ENCODE data around the gene ANKRD44. TPM values are rescaled to one million over a fixed set of nuclear protein-coding genes. Genes with fewer than 3 reads are reported as not detected.

Gene ANKRD44
- total RNA-seq, 1 experiment from 2014 or later = 2.4 TPM

GRCh38 chr2:197278799-197279763 is 31.5 kb downstream of the ANKRD44 start:
- H2AFZ ChIP-seq (ENCODE audit: low read length) = no peak overlapping the region
- DNase-seq = no peak
- H4K20me1 ChIP-seq (ENCODE audit: low read length) = no peaks in the 10 kb centered on the region
- no peak for ATAC-seq
- H3K36me3 ChIP-seq (ENCODE audit: low read depth, low read length) = no peaks in the 10 kb centered on the region
- BruUV-seq (replicated peaks) = no TSS peak
- no peaks in the 10 kb centered on the region for H3K79me2 ChIP-seq (ENCODE audit: low read length)
- TF ChIP-seq, protein P1, sequence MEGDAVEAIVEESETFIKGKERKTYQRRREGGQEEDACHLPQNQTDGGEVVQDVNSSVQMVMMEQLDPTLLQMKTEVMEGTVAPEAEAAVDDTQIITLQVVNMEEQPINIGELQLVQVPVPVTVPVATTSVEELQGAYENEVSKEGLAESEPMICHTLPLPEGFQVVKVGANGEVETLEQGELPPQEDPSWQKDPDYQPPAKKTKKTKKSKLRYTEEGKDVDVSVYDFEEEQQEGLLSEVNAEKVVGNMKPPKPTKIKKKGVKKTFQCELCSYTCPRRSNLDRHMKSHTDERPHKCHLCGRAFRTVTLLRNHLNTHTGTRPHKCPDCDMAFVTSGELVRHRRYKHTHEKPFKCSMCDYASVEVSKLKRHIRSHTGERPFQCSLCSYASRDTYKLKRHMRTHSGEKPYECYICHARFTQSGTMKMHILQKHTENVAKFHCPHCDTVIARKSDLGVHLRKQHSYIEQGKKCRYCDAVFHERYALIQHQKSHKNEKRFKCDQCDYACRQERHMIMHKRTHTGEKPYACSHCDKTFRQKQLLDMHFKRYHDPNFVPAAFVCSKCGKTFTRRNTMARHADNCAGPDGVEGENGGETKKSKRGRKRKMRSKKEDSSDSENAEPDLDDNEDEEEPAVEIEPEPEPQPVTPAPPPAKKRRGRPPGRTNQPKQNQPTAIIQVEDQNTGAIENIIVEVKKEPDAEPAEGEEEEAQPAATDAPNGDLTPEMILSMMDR (conservative IDR thresholded peaks at IDR 0.05; ENCODE audit: low read depth, low read length) = no peak
- TF ChIP-seq EZH2phosphoT487 (IDR thresholded peaks at IDR 0.05; ENCODE audit: borderline replicate concordance, low read length) (no peak), EZH2 (IDR thresholded peaks at IDR 0.05; ENCODE audit: low read length, unreplicated experiment) (no peak)
- H3K4me3 ChIP-seq (ENCODE audit: low read length) = no peak overlapping the region
- H3K9me3 ChIP-seq (ENCODE audit: low read length) = no peaks in the 10 kb centered on the region
- H3K9ac ChIP-seq (ENCODE audit: low read length) = no peak overlapping the region
- intact Hi-C loops (cut with micrococcal nuclease) = no loop called here
- H3F3A ChIP-seq (ENCODE audit: low read length, unreplicated experiment) = no peaks in the 10 kb centered on the region
- H3K4me1 ChIP-seq (ENCODE audit: insufficient read depth, low read length) = no peaks in the 10 kb centered on the region
- no peaks in the 10 kb centered on the region for H3K9me2 ChIP-seq (replicated peaks; ENCODE audit: low read length)
- POLR2A ChIA-PET (ENCODE audit: unreplicated experiment) = no interaction called here
- CTCF ChIA-PET = no interaction called here
- H3K4me2 ChIP-seq (ENCODE audit: low read length) = no peak overlapping the region
- H3K27ac ChIP-seq (ENCODE audit: low read length) = no peak overlapping the region
- H3K27me3 ChIP-seq (ENCODE audit: low read length) = no peaks in the 10 kb centered on the region

DNA sequence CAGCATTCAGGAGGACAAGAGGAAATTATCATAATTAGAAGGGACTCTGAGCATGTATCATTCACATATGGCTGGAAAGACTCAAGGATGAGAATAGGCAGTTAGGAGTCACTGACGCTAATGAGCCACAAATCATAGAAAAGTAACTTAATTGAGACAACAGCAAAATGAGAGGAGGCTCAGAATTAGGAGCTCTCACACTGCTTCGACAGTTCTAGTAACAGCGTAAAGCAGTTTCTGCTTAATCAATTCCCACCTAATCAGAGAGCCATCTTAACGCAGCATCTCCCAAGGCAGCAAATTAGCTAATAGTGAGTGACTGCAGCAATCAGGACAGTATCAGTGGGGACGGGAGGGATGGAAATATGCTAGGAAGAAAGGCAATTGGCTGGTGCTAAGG is 32.8 kb downstream of the ANKRD44 start:
- no peaks in the 10 kb centered on the region for H3K27me3 ChIP-seq (ENCODE audit: low read length)
- intact Hi-C loops (cut with micrococcal nuclease) = no loop called here
- TF ChIP-seq EZH2 (IDR thresholded peaks at IDR 0.05; ENCODE audit: low read length, unreplicated experiment) = no peak
- TF ChIP-seq, protein P1 (conservative IDR thresholded peaks at IDR 0.05; ENCODE audit: low read depth, low read length) = no peak
- no peak overlapping the region for H3K9ac ChIP-seq (ENCODE audit: low read length)
- no peaks in the 10 kb centered on the region for H3K36me3 ChIP-seq (ENCODE audit: low read depth, low read length)
- H3K9me2 ChIP-seq (replicated peaks; ENCODE audit: low read length) = no peaks in the 10 kb centered on the region
- no peak for ATAC-seq
- no peaks in the 10 kb centered on the region for H3K4me1 ChIP-seq (ENCODE audit: insufficient read depth, low read length)
- DNase-seq = no peak
- H3K9me3 ChIP-seq (ENCODE audit: low read length) = no peaks in the 10 kb centered on the region
- H2AFZ ChIP-seq (ENCODE audit: low read length) = no peak overlapping the region
- CTCF ChIA-PET = no interaction called here
- H3K79me2 ChIP-seq (ENCODE audit: low read length) = no peaks in the 10 kb centered on the region
- no peaks in the 10 kb centered on the region for H4K20me1 ChIP-seq (ENCODE audit: low read length)
- H3K4me2 ChIP-seq (ENCODE audit: low read length) = no peak overlapping the region
- H3K27ac ChIP-seq (ENCODE audit: low read length) = no peak overlapping the region
- no peaks in the 10 kb centered on the region for H3F3A ChIP-seq (ENCODE audit: low read length, unreplicated experiment)
- no peak overlapping the region for H3K4me3 ChIP-seq (ENCODE audit: low read length)
- no TSS peak for BruUV-seq (replicated peaks)
- POLR2A ChIA-PET (ENCODE audit: unreplicated experiment) = no interaction called here

DNA sequence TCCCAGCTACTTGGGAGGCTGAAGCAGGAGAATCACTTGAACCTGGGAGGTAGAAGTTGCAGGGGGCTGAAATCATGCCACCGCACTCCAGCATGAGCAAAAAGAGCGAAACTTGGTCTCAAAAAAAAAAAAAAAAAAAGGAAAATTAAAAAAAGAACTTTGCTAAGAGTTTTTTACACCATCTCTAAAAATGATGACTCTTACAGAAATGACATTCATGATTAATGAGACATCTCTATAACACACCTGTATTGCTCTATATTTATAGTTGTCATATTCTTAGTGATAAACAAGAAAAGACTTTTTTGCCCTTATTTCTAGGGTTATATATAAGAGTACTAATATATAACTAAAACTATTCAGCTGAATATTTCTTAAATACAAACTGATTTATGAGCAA is 34.4 kb downstream of the ANKRD44 start:
- TF ChIP-seq EZH2phosphoT487 (IDR thresholded peaks at IDR 0.05; ENCODE audit: borderline replicate concordance, low read length) (no peak), EZH2 (IDR thresholded peaks at IDR 0.05; ENCODE audit: low read length, unreplicated experiment) (no peak)
- TF ChIP-seq, protein P1 (conservative IDR thresholded peaks at IDR 0.05; ENCODE audit: low read depth, low read length) = no peak

More for the DNA sequence above, 34.4 kb downstream of the ANKRD44 start:
- Histone ChIP-seq H3K27ac (ENCODE audit: low read length) (no peak overlapping the region), H3K79me2 (ENCODE audit: low read length) (no peaks in the 10 kb centered on the region), H4K20me1 (ENCODE audit: low read length) (no peaks in the 10 kb centered on the region), H3K9me2 (replicated peaks; ENCODE audit: low read length) (no peaks in the 10 kb centered on the region), H3K4me2 (ENCODE audit: low read length) (no peak overlapping the region), H3K9me3 (ENCODE audit: low read length) (no peaks in the 10 kb centered on the region), H3K27me3 (ENCODE audit: low read length) (no peaks in the 10 kb centered on the region), H3K4me3 (ENCODE audit: low read length) (no peak overlapping the region), H3K9ac (ENCODE audit: low read length) (no peak overlapping the region), H3K4me1 (ENCODE audit: insufficient read depth, low read length) (no peaks in the 10 kb centered on the region), H3K36me3 (ENCODE audit: low read depth, low read length) (no peaks in the 10 kb centered on the region), H2AFZ (ENCODE audit: low read length) (no peak overlapping the region), H3F3A (ENCODE audit: low read length, unreplicated experiment) (no peaks in the 10 kb centered on the region)
- POLR2A ChIA-PET (ENCODE audit: unreplicated experiment) = no interaction called here
- no TSS peak for BruUV-seq (replicated peaks)
- DNase-seq (no peak), ATAC-seq (no peak)
- CTCF ChIA-PET = no interaction called here
- intact Hi-C loops (cut with micrococcal nuclease) = no loop called here

Data from PC-3 (cell line).